Kidney (tissue), 14 donors: ENCODE measurements around the gene AGBL1. TPM values are rescaled to one million over a fixed set of nuclear protein-coding genes. Genes with fewer than 3 reads are reported as not detected.

Source experiments
- DNase-seq, 5 donors: peaks; one replicate each; pipeline ENCODE4 v3.0.0-alpha.2; 2013 to 2020
- FAIRE-seq: peaks from 2 replicates; lab custom pipeline; 2012; peaks lifted over from hg19 to GRCh38; lab: Jason Lieb, UNC
- H3K27ac ChIP-seq, 2 donors: one replicate each; pipeline ENCODE4 v1.7.0; 2013; ENCODE audit warnings: low read depth in 2 of 2, low read length in 2 of 2, inconsistent platforms in 1 of 2
- H3K27me3 ChIP-seq: one replicate; pipeline ENCODE4 v1.7.1; 2013; ENCODE audit warnings: low read length, inconsistent platforms; ENCODE audit not compliant: control insufficient read depth, insufficient read depth
- H3K36me3 ChIP-seq, 3 donors: one replicate each; pipeline versions ENCODE4 v1.7.0 to v1.7.1; 2013; ENCODE audit warnings: low read length in 3 of 3, control low read depth in 1 of 3, inconsistent platforms in 1 of 3; ENCODE audit not compliant: insufficient read depth in 3 of 3, control insufficient read depth in 2 of 3
- H3K4me1 ChIP-seq, 3 donors: one replicate each; pipeline versions ENCODE4 v1.7.0 to v1.7.1; 2013; ENCODE audit warnings: low read length in 3 of 3, inconsistent platforms in 1 of 3, low read depth in 1 of 3; ENCODE audit not compliant: control insufficient read depth in 2 of 3, insufficient read depth in 2 of 3
- H3K4me3 ChIP-seq, 3 donors: one replicate each; pipeline versions ENCODE4 v1.7.0 to v1.8.1; 2013; ENCODE audit warnings: low read length in 3 of 3, control low read depth in 1 of 3, inconsistent platforms in 1 of 3
- H3K9ac ChIP-seq, 3 donors: one replicate each; pipeline versions ENCODE4 v1.7.0 to v1.7.1; 2013; ENCODE audit warnings: low read length in 3 of 3, control low read depth in 1 of 3, inconsistent platforms in 1 of 3
- H3K9me3 ChIP-seq, 3 donors: one replicate each; pipeline versions ENCODE4 v1.7.0 to v1.7.1; 2013; ENCODE audit warnings: low read length in 3 of 3, control low read depth in 1 of 3, inconsistent platforms in 1 of 3; ENCODE audit not compliant: control insufficient read depth in 2 of 3, insufficient read depth in 1 of 3
- CTCF ChIP-seq: IDR thresholded peaks from 3 replicates; pipeline ENCODE4 v1.5.1; 2012; ENCODE audit warnings: mild to moderate bottlenecking, moderate library complexity, borderline replicate concordance; ENCODE audit not compliant: insufficient read depth; ENCODE audit errors: extremely low read depth
- intact Hi-C: fragments of 100-400 bp; cut with DNase I; formaldehyde crosslinking; loops from one replicate; pipeline ENCODE4 v1.11.1; 2022
- polyA plus RNA-seq: library from polyadenylated mRNA; stranded (reverse); fragments of 350-450 nt; fragmentation: Illumina TruSeq; extraction: RNeasy Lipid Tissue Mini Kit (QIAGEN cat#74804); gene quantifications from one replicate; pipeline ENCODE4 v1.2.3, GENCODE V29; 2014; ENCODE audit warnings: low read depth, low replicate concordance; ENCODE audit not compliant: insufficient read depth
- total RNA-seq: library from RNA; stranded (reverse); fragmentation: NEBNext Ultra II Directional; extraction: Animal tissue kit (Norgen Biotek cat#: 25700); gene quantifications from one replicate; pipeline ENCODE4 v1.2.1, GENCODE V29; 2021
- donor health status: control.
- donor health status: control.
- donor health status: control.
- donor health status: control.
- donor health status: control.
- donor health status: DM: yes; HTN: yes; CAD: no.
- donor health status: Normal renal cell carcinoma (clear cell type).

AGBL1 gene
- total and polyA plus RNA-seq, 2 donors from 2014 or later: not detected

GRCh38 chr15:86060674-86061073, 19.0 kb upstream of the AGBL1 start:
- H3K9me3 ChIP-seq: no peaks in the 10 kb centered on the region
- no peaks in the 10 kb centered on the region for H3K36me3 ChIP-seq
- no peak overlapping the region for H3K4me3 ChIP-seq
- DNase-seq (no peak), FAIRE-seq (no peak)
- no peak for TF ChIP-seq CTCF
- H3K4me1 ChIP-seq: no peaks in the 10 kb centered on the region
- H3K27ac ChIP-seq: no peak overlapping the region
- no peak overlapping the region for H3K9ac ChIP-seq
- intact Hi-C loops: no loop called here
- no peaks in the 10 kb centered on the region for H3K27me3 ChIP-seq

GRCh38 chr15:86061581-86061980, 18.1 kb upstream of the AGBL1 start:
- DNase-seq: no peak
- no peak for FAIRE-seq
- Histone ChIP-seq H3K27ac (no peak overlapping the region), H3K36me3 (no peaks in the 10 kb centered on the region), H3K4me3 (no peak overlapping the region), H3K9ac (no peak overlapping the region), H3K4me1 (no peaks in the 10 kb centered on the region), H3K9me3 (no peaks in the 10 kb centered on the region), H3K27me3 (no peaks in the 10 kb centered on the region)
- no peak for TF ChIP-seq CTCF
- intact Hi-C loops: no loop called here

- Histone ChIP-seq H3K9me3 (no peaks in the 10 kb centered on the region), H3K27me3 (no peaks in the 10 kb centered on the region), H3K36me3 (no peaks in the 10 kb centered on the region), H3K4me3 (no peak overlapping the region), H3K4me1 (no peaks in the 10 kb centered on the region), H3K9ac (no peak overlapping the region), H3K27ac (no peak overlapping the region)
- no peak for TF ChIP-seq CTCF
- DNase-seq (no peak), FAIRE-seq (no peak)
- intact Hi-C loops: no loop called here
Observed at GRCh38 chr15:86062646-86063243, 16.9 kb upstream of the AGBL1 start.
